Measurements from ENCODE around the gene HMCES.
"Not testable (repeated sequence)": the region's sequence is repeated elsewhere in the genome, so short reads cannot be mapped to it uniquely, and the experiment has no call there.

Gene HMCES

GRCh38 chr3:129326595-129326994 is 47.9 kb downstream of the HMCES start:
- TF ChIP-seq CTCF (IDR thresholded peaks at IDR 0.05; ENCODE audit: low read depth, low read length, missing control alignments), result no peak
- DNase-seq (ENCODE audit: low read depth), result no peak
- H3K4me3 ChIP-seq (ENCODE audit: low read depth, low read length), result no peak overlapping the region

GRCh38 chr3:129327510-129327909 is 48.8 kb downstream of the HMCES start:
- no peak for TF ChIP-seq CTCF (IDR thresholded peaks at IDR 0.05; ENCODE audit: low read depth, low read length, missing control alignments)
- no peak overlapping the region for H3K4me3 ChIP-seq (ENCODE audit: low read depth, low read length)
- DNase-seq (ENCODE audit: low read depth), result no peak

- H3K4me3 ChIP-seq (ENCODE audit: low read depth, low read length), result no peak overlapping the region
These were observed 51.2 kb downstream of the HMCES start for GRCh38 chr3:129329858-129330257.

GRCh38 chr3:129330409-129330808 is 51.7 kb downstream of the HMCES start:
- no peak for DNase-seq (ENCODE audit: low read depth)
- no peak for TF ChIP-seq CTCF (IDR thresholded peaks at IDR 0.05; ENCODE audit: low read depth, low read length, missing control alignments)
- H3K4me3 ChIP-seq (ENCODE audit: low read depth, low read length), result no peak overlapping the region

More at GRCh38 chr3:129329858-129330257, 51.2 kb downstream of the HMCES start:
- no peak for TF ChIP-seq CTCF (IDR thresholded peaks at IDR 0.05; ENCODE audit: low read depth, low read length, missing control alignments)
- DNase-seq (ENCODE audit: low read depth), result no peak

GRCh38 chr3:129333891-129334290 is 55.2 kb downstream of the HMCES start:
- DNase-seq (ENCODE audit: low read depth), result no peak
- TF ChIP-seq CTCF (IDR thresholded peaks at IDR 0.05; ENCODE audit: low read depth, low read length, missing control alignments), result no peak

GRCh38 chr3:129336093-129336706 is 57.5 kb downstream of the HMCES start:
- no peak overlapping the region for H3K4me3 ChIP-seq (ENCODE audit: low read depth, low read length)
- DNase-seq (ENCODE audit: low read depth), result no peak
- TF ChIP-seq CTCF (IDR thresholded peaks at IDR 0.05; ENCODE audit: low read depth, low read length, missing control alignments), result no peak

More at GRCh38 chr3:129333891-129334290, 55.2 kb downstream of the HMCES start:
- H3K4me3 ChIP-seq (ENCODE audit: low read depth, low read length), result no peak overlapping the region

GRCh38 chr3:129337719-129338118 is 59.0 kb downstream of the HMCES start:
- not testable (repeated sequence) for DNase-seq (ENCODE audit: low read depth); H3K4me3 ChIP-seq (ENCODE audit: low read depth, low read length)

- not testable (repeated sequence) for DNase-seq (ENCODE audit: low read depth); H3K4me3 ChIP-seq (ENCODE audit: low read depth, low read length)
These were observed 60.5 kb downstream of the HMCES start for GRCh38 chr3:129339186-129339585.

GRCh38 chr3:129339833-129340232 is 61.2 kb downstream of the HMCES start:
- not testable (repeated sequence) for H3K4me3 ChIP-seq (ENCODE audit: low read depth, low read length); DNase-seq (ENCODE audit: low read depth)
